Measurements from ENCODE around the gene TNFAIP8.

Gene TNFAIP8

DNA sequence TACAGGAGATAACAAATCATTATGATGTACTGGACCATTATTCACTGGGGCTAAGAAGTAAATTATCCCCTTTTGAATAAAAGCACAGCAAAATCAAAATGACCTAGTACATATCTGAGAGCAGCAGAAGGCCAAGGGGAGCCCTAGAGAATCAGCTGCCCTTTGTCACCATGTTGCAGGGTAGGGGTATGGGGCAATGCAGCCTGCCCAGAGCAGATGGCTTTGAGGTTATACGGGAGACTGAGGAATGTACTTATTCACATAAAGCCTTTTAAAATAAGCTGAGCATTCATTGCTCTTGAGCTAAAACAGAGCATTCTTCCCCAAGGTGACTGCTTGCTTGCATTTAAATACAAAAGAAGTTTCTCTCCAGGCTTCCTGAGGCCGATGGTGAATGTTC is 2.6 kb upstream of the TNFAIP8 start:
- FAIRE-seq, result no peak

DNA sequence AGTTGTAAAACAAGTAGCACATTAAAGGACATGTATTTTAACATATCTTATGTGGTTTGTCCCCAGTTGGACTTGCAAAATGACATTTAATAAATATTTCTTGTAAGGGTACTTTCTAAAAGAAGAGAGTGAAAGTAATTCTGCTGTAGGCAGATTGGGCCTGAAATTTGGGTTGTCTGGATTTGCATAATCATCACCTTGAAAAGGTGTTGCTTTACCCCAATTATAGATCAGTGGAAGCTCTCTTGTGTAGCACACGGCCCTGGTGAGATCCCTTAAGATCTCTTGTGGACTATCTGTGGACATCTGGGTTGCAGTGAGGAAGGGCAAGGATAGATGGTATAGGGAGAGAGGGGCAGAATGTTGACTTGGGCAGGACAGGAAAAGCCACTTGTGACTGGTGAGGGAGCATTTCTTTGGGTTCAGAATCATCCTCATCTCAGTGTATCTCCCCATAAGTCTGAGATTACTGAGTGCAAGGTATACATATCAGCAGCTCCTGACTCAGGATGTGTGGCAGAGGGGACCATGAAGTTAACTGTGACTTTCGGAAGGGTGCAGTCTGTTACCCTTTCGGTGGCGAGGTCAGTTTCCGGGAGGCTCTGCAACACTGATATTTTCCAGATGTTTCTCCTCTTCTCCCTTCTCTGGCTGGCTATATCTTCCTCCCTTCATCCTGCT is 2.0 kb upstream of the TNFAIP8 start:
- no peak for FAIRE-seq

DNA sequence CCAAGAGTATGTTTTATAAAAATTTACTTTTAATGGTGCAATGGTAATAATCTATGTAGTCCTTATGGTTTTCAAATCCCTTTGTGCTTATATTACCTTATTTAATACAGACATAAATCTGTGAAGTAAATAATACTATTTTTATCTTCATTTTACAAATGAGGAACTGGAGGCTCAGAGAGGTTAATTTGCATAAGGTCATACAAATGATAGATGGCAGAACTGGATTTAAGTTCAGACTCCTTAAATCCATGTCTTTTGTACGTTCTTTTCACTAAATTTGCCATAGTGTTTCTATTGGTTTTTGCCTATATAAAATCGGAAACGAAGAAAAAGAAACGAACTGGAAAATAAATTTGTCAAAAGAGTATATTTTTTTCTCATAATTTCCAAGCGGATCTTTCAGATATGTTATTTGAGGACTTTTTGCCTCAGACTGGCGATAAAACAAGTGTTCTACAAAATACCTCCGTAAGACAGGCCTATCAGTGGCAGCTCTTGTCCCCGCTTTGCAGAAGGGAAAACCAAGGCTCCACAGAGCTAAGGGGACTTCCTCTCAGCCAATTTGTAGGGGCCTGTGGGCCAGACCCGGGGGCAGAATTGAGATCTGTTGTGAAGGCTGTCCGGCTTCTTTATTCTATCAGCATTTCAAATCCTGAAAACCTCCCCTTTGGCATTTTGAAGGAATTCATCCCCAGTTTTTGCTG is 1.1 kb upstream of the TNFAIP8 start:
- FAIRE-seq, result no peak

DNA sequence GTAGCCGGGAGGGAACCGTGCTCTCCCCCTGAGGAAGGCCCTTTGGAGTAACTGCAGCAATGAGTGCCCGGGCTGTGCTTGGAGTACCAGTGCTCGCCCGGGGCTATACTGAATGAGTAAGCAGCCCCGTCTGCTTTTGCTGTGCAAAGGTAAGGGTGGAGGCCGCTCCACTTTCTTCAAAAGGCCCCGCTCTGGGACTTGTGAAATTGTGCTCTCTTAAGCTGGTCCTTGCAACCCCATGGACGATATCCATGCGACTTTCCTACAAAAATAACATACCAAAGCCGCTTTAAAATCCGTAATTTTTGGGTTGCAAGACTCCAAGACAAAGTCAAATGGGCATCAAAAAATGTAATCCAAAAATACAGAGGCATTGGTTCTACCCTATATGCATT is 578 bp upstream of the TNFAIP8 start:
- no peak for FAIRE-seq

DNA sequence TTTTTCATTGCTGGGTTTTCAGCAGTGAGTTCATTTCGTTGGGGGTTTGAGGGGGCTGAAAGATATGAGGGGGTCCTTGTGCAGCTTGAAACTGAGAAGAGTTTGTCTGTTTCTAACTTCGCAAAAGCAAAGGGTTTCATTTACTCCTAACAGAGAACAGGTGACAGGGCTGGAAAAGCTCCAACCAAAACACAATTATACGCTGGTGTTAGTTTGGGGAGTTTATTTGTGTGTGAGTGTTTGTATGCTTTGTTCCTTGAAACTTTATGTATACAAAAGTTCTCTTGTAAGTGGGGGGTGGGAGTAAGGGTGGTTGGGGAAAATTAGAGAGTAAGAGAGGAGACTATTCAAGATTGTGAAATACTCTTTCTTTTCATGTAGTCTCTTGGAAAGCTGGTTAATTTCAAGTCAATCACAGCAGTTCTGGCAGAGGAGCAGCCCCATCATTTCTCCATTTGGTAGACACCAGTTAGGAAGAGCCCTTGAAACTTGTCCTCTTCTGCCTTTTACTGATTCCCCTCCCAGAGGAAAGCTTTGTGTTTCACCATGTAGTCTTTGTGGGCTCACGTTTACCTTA is 881 bp downstream of the TNFAIP8 start:
- no peak for FAIRE-seq

DNA sequence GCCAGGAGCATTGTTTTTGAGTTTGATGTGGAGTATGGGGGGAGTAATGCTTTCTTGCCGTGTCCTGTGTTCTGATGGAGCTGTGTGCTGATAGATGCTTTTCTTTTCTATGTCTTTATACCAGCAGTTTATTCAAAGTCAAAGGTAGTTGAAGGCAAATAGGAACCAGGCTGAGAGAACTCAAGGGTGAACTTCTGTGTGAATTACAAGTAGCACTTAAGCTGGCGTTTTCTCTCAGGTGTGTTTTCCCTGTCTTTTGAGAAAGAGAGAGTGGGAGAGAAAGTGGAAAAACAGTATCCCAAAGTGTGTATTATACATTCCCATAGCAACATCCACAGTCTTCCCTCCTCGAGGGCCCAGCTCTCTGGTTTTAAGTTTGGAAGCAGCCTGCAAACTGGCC is 1.5 kb downstream of the TNFAIP8 start:
- FAIRE-seq, result no peak

DNA sequence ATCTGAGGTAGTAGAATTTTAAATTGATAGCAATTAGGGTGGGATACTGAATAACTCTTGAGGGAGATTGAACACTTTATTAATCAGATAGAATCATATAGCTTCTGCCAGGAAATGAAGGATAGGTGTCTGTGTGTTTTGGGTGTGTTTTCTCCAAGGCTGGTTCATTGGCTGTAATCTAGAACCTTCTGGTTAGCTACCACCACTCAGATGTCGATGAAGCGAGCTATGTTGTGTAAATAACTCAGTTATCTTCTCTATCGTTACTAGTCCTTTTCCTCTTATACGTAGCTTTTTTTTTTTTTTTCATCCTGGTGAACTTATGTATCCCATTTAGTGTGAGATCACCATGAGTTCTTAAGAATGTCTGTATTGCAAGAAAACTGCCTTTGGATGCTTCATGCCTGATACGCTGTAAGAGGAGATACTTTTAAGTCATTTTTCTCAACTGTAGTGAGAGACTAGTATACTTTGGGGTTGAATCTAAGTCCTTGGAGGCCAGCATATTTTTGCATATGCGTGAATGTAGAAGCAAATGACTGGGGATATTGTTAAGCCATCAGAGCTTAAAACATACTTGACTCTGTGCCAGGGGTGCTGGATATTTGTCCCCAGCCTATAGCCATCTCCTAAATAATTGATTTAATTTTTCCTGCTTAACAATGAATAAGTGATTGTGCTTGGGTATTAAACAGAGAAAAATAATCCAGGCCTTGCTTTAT is 2.1 kb downstream of the TNFAIP8 start:
- FAIRE-seq, result no peak

DNA sequence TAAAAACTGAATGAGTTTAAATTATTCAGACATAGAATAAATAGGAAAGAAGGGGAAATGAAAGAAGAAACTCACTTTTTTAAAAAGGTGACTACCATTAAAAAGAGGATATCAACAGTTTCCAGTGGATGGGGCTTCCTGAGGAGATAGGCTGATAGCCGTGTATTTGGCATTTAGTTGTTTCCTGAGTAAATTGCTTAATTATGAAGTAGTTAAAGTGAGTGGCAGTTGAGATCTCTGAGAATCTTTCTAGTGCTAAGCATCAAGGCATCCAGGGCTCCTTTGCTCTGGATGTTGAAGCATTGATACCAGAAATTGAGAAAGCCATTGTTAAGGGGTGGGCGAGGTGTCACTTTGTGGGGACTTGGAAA is 2.7 kb downstream of the TNFAIP8 start:
- no peak for FAIRE-seq

DNA sequence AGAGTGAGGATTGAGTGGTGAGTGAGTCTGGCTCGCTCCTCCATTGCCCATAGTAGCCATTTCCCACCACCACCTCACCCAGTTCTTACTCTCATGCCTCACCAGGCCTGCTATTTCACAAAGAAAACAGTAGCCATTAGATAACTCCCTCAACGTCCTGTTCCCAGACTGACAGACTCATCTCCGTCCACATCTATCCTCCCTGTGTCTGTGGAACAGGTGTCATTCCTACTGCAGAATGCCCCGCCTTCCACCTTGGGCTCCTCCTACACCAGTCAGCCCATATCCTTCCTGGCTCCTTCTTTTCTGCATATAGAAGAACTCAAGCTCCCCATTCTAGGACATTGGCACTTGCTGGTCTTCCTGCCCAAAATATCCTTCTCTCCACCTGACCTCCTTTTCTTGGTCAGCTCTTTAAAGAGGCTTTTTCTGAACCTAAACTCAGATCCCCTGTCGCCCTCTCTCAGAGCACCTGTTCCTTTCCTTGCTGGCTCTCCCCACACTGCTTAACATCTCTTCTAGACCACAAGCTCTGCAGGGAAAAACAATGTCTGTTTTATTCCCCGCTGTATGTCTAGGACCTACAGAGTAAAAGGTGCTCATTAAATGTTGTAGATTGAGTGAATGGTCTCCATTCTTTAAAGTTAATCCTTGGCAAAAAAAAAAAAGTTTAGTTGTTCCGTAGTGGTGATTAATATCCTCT is 3.2 kb downstream of the TNFAIP8 start:
- FAIRE-seq, result no peak

DNA sequence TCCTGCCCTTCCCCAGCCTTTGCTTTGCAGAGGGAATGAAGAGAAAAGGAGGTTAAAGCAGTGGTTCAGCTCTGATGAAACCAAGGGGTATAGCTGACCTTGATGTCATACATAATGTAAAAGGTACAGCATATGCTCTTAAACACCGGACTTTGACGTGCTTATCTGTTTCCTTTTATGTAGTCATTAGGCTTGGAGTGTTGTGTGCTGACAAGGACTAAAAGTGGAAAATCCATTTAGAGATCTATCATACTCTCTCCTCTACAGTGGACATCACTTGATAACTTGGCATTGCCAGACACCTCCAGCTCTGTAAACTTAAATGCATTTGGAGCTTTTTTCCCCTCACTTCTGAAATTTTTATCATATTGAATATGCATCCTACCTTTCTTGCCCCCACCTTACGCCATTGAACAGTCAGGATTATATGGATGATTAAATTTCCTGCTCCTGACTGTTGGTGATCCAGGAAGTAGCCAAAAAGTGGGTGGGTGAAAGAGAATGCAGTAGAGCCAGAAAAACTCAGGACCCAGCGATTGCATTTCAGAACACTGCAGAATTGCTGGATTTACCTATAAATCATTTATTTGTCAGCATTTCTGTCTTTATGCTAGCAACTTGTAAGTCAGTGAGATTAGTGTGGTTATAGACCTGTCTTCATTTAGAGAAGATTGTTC is 4.1 kb downstream of the TNFAIP8 start:
- no peak for FAIRE-seq

DNA sequence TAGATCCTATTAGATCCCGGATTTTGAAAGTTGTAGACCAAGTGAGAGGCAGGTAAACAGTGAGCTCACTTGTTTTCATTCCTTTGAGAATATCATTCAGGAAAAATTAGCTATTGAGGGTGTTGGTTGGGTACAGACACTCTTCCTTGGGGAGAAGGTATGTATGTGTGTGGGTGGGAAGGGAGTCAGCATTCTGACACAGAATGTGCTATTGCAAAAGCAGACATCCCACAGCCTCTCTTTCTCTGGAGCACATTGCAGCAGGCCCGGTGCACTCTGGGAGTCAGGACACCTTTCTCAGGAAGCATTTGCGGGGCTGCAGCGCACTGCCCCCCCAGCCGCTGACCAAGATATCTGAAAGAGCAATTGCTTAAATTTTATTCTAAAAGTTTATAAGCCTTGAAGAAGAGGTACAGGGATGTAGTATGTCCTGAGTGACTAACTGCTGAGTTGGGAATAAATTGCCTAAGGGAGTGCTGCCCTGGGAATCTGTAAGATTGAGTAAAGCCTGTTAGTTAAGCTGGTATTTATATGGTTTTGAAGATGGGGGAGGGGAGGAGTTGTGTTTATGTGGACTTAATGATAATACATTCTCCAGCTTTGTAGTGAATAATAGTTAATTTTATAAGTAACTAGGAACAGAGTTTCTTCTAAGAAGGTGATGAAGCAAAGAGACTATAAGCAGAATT is 5.2 kb downstream of the TNFAIP8 start:
- no peak for FAIRE-seq

DNA sequence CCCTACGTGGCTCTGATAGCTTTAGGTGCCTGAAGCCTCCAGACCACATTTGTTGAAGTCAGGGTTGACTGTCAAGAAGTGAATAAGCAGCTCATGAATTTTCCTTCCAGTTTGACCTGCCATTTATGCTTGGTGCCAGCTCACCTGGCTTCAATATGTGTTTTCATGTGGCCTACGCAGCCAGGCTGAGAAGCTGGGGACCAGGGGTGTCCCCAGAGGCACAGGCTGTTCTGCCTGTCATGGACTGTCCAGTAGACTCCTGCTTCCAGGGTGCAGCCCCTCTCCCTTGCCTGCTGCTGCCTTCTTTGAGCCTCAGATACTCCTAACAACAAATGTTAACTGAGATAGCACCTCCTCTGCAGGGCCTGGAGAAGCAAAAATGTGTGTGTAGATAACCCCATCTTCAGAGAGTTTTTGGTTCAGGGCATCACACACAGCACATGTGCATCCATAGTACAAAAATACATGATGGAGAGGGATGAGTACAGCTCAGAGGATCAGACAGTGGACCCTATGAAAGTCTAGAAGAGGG is 5.8 kb downstream of the TNFAIP8 start:
- FAIRE-seq, result no peak

DNA sequence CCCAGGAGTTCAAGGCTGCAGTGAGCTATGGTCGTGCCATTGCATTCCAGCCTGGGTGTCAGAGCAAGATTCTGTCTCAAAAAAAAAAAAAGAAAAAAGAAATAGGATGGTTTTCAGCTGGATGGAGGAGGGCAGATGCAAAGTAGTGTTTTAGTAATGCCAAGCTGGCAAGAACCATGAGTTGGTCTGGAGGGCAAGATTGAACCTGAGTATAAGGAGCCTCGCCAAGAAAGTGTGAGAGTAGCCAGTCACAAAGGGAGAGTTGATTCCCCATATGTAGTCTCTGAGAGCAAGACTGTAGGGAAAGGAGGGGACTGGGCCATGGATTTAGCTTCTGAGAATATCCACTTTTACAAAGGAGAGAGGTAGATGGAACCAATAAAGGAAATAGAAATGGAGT is 6.9 kb downstream of the TNFAIP8 start:
- FAIRE-seq, result no peak

DNA sequence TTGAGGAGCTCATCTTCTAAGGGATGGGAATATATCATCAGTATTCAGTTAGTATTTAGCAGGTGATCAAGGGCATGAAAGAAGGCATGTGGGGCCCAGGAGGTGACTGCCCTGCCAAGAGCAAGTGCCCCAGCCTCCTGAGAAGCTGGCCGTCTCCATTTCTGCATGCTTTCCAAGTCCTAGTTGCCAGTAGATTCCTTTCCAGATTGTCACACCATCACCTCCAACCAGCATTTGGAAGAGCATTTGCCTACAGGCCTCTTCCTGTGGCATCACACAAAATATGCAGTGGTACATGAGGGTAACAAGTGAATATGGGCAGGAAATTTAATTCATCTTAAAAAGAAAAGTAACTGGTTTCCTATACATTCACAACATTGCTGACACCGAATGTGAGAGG is 7.5 kb downstream of the TNFAIP8 start:
- FAIRE-seq, result no peak

DNA sequence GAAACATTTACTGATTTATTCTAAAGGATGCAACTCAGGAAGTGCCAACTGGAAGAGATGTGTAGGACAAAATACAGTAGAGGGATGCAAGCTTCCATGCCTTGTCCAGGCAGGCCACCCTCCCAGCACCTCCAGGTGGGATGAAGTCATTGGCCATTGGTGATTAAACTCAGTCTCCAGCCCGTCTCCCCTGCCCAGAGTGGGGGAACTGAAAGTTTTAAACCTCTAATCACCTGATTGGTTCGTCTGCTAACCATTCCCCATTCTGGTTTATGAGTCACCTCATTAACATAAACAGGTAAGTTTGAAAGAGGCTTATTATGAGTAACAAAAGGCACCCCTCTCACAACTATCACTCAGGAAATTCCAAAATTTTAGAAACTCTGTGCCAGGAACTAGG is 8.1 kb downstream of the TNFAIP8 start:
- no peak for FAIRE-seq

DNA sequence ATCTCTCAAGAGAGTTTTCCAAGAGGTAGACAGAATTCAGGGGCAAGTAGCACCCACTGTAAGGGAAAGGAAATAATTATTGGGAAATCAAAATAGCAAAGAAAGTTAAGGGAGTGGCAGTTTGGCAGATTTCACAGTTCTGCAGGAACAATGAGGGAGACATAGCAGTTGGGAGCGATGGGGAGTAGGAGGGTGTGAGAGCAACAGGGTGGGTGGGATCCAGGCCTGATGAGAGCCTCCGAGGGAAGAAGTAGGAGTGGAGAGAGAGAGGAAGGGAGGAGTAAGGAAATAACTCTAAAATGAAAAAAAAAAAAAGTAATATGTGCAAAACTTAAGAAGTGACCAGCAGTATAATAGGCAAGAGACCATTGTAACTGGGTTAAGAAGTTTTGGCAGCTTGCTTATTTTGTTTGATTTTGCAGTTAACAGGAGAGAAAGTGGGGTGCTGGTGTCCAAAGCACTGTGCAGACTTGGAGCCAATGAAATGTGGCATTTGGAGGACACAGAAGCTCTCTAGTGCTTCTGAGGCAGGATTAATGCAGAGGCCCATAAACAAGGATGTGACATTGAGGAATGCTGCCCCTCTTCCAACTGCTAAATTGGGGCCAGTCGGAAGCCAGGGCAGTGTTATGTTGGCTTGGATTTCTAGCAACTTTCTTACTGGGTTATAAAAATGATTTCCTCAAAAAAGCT is 10.2 kb downstream of the TNFAIP8 start:
- no peak for FAIRE-seq

DNA sequence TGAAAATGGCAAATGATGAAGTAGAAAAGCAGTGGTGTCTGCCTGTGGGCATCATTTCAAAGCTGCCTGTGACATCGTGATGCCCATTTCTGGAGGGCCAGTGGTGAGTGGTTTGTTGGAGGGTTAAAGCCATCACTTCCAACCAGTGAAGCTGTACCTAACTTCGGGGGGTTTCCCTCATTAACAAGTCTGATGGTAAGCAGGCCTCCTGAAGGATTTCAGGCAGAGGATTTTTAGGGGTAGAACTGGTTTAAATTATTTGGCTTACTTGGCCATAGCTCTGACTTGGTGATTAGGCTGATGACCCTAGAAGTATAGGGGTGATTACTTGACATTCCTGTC is 10.7 kb downstream of the TNFAIP8 start:
- no peak for FAIRE-seq

DNA sequence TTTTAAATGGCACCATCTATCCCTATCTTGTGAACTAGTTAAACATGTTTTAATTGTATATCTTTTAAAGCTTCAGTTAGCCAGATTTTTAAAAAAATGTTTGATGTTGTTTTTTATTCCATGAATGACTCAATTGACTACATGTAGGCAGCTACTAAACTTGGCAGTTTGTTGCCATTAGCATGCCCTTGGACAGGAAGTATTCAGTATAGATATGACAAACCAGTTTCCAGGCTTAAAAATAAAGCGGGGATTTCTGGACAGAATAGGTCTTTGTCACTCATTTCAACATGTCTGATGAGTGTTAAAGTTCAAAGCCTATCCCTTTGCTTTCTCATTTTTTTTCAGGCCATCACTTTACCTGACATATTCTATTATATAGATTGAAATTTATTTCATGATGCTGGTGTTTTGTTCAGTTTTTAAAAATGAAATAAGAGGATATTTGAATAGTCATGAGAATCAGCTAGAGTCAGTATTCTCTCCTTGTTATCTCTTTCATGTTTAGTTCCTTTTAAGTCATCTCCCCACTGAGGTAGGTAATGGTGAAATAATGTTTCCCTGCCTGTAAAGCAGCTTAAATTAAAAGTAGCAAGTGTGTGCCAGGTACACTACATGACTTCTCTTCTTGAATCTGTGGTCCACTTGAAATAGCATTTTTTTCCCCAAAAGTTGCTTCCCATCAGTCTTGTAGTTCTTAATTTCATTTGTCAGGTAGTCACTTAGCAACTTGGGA is 11.9 kb downstream of the TNFAIP8 start:
- FAIRE-seq, result no peak

DNA sequence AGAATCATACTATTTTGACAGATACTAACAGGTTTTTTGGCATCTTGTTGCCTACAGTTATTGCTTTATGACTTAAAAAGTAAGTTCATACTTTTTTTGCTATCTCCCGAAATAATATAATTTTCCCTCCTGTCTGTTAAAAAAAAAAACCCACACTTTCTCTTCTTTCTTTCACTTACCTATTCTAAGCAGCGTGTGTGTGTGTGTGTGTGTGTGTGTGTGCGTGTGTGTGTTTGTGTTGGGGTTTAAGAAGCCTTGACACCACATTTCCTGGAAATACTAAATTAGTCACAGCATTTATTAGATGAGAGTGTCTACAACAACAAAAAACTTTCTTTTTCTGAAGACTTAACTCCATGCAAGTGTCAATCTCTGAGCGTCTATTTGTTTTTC is 12.4 kb downstream of the TNFAIP8 start:
- no peak for FAIRE-seq

DNA sequence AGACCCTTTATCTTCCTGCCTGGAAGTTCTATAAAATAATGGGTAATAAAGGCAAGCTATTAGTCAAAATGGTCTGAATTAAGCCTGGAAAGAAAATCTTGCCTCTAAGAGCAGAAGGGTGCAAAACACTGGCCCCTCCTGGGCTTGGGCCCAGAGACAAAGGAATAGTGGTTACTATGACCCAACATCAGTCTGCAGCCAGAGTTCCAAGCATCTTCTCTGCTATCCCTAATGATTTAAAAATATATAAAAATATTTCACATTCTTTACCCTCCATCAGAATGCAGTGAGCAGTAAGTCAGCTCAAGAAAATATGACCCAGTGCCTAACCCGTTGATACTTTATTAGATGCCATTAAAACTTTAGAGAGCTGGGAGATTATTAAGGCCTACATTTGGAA is 14.7 kb downstream of the TNFAIP8 start:
- FAIRE-seq, result no peak

DNA sequence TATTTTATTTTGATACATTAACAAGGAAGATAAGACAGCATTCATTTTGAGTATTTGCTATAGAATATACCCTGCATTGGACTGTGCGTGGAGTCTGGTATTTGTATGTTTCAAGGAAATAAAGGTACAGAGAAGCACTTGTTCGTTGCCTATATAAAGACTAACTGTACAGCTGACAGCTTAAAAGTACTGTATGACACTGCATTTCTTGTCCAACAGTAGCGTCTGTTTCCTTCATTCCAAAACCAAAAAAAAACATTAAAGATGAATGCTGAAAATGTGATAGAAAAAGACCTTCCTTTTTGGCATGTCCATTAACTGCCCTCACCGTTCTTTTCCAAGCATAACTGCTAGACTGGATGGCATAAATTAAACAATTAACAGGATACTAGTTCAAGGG is 15.3 kb downstream of the TNFAIP8 start:
- FAIRE-seq, result no peak
